Caco-2 (cell line): Measurements from ENCODE around the gene FMN1. TPM values are rescaled to one million over a fixed set of nuclear protein-coding genes. Genes with fewer than 3 reads are reported as not detected.

ENCODE experiments used
- BruUV-seq: library from RNA; stranded (reverse); fragments of 400-500 nt; replicated peaks from 2 replicates; lab custom pipeline; 2021; lab: Mats Ljungman, UMichigan
- CTCF ChIA-PET: fragments of 300-600 bp; sonication (Branson Sonifier 250); formaldehyde crosslinking; loops from one replicate; lab custom pipeline; 2022; ENCODE audit warnings: antibody characterized with exemption; lab: Charles Lee
- POLR2A ChIA-PET: fragments of 300-600 bp; sonication (Branson Sonifier 250); formaldehyde crosslinking; loops from one replicate; lab custom pipeline; 2022; ENCODE audit warnings: antibody characterized with exemption; lab: Charles Lee
- DNase-seq, 2 experiments: peaks; one replicate each; pipeline versions ENCODE4 v3.0.0 to v3.0.0-alpha.2; 2020 to 2022
- H3K27me3 ChIP-seq: replicated peaks from 2 replicates; pipeline ENCODE4 v1.6.0; 2011; ENCODE audit warnings: low read length; ENCODE audit not compliant: control insufficient read depth, insufficient read depth
- H3K36me3 ChIP-seq: 2 replicates; pipeline ENCODE4 v1.5.1; 2011; ENCODE audit warnings: low read length; ENCODE audit not compliant: control insufficient read depth, insufficient read depth
- H3K4me1 ChIP-seq: fragments of 250-450 bp; sonication (Bioruptor Pico); 2 replicates; pipeline ENCODE4 v1.5.1; 2020; ENCODE audit warnings: mild to moderate bottlenecking
- H3K4me3 ChIP-seq: 2 replicates; pipeline ENCODE4 v1.5.1; 2011; ENCODE audit warnings: low read depth, mild to moderate bottlenecking, control low read depth, low read length
- H3K9me3 ChIP-seq: fragments of 250-450 bp; sonication (Bioruptor Pico); 2 replicates; pipeline ENCODE4 v1.5.1; 2020; ENCODE audit warnings: mild to moderate bottlenecking, moderate library complexity
- H3K27ac Mint-ChIP-seq: one replicate; pipeline ENCODE4 v1.8.0; 2022; ENCODE audit warnings: mixed read lengths; ENCODE audit not compliant: unreplicated experiment
- H3K27me3 Mint-ChIP-seq: one replicate; pipeline ENCODE4 v1.8.0; 2022; ENCODE audit warnings: mixed read lengths; ENCODE audit not compliant: insufficient read depth, unreplicated experiment
- H3K36me3 Mint-ChIP-seq: one replicate; pipeline ENCODE4 v1.8.0; 2022; ENCODE audit warnings: mild to moderate bottlenecking, mixed read lengths; ENCODE audit not compliant: insufficient read depth, unreplicated experiment
- H3K4me1 Mint-ChIP-seq: one replicate; pipeline ENCODE4 v1.8.0; 2022; ENCODE audit warnings: low read depth, mixed read lengths; ENCODE audit not compliant: unreplicated experiment
- H3K4me3 Mint-ChIP-seq: one replicate; pipeline ENCODE4 v1.8.0; 2022; ENCODE audit warnings: mild to moderate bottlenecking, moderate library complexity, mixed read lengths; ENCODE audit not compliant: unreplicated experiment
- H3K9me3 Mint-ChIP-seq: one replicate; pipeline ENCODE4 v1.8.0; 2022; ENCODE audit warnings: mixed read lengths; ENCODE audit not compliant: unreplicated experiment
- intact Hi-C: fragments of 100-400 bp; cut with micrococcal nuclease; formaldehyde crosslinking; loops from one replicate; pipeline ENCODE4 v1.10.0; 2022; ENCODE audit not compliant: unreplicated experiment
- total RNA-seq: library from RNA; stranded (reverse); gene quantifications from 2 replicates; pipeline ENCODE4 v1.2.3, GENCODE V29; 2022
- TF ChIP-seq, protein P1 (sequence below), 2 experiments: fragments of 200-600 bp in 1 of 2; IDR thresholded peaks; 1 replicate in 1 of 2; 2 replicates in 1 of 2; pipeline versions ENCODE4 v1.5.1 to v1.8.0; 2011 to 2022; ENCODE audit warnings: antibody characterized with exemption in 1 of 2, control low read depth in 1 of 2, inconsistent platforms in 1 of 2, low read depth in 1 of 2, low read length in 1 of 2, mild to moderate bottlenecking in 1 of 2, moderate library complexity in 1 of 2; ENCODE audit not compliant: insufficient read depth in 1 of 2, severe bottlenecking in 1 of 2, unreplicated experiment in 1 of 2

Gene FMN1
- total RNA-seq, 1 experiment from 2014 or later = 1.6 TPM

DNA sequence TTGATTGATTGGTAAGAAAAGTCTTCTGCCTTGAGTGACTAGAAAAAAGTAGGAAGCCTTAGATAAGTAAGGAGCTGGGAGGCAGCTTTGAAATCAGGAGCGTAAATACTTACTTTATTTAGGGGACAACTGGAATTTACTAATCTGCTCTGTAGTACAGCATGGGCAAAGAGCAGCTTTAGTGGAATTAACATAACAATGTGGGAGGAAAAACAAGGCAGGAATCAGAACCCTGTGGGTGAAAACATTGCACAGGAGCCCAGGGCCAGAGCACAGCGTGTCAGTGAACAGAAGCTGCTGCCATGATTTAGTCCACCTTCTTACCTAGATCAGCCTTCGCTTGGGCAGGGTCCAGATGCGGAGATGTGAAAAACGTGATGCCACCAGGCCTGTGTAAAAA, 14.6 kb downstream of the FMN1 start:
- ChIA-PET CTCF (no interaction called here), POLR2A (interaction anchor here (0.5 to 0.6 kb wide), 2 partner anchors 15 to 352 kb away, joined by 4 to 7 read pairs; partner anchors contain the start of gene FMN1)
- Histone ChIP-seq H3K4me1 (no peaks in the 10 kb centered on the region), H3K36me3 (no peaks in the 10 kb centered on the region), H3K4me3 (no peak overlapping the region), H3K27me3 (no peaks in the 10 kb centered on the region), H3K9me3 (no peaks in the 10 kb centered on the region)
- TF ChIP-seq, protein P1, sequence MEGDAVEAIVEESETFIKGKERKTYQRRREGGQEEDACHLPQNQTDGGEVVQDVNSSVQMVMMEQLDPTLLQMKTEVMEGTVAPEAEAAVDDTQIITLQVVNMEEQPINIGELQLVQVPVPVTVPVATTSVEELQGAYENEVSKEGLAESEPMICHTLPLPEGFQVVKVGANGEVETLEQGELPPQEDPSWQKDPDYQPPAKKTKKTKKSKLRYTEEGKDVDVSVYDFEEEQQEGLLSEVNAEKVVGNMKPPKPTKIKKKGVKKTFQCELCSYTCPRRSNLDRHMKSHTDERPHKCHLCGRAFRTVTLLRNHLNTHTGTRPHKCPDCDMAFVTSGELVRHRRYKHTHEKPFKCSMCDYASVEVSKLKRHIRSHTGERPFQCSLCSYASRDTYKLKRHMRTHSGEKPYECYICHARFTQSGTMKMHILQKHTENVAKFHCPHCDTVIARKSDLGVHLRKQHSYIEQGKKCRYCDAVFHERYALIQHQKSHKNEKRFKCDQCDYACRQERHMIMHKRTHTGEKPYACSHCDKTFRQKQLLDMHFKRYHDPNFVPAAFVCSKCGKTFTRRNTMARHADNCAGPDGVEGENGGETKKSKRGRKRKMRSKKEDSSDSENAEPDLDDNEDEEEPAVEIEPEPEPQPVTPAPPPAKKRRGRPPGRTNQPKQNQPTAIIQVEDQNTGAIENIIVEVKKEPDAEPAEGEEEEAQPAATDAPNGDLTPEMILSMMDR (IDR thresholded peaks at IDR 0.05; ENCODE audit: insufficient read depth in 1 of 2, low read depth in 1 of 2, low read length in 1 of 2, severe bottlenecking in 1 of 2, unreplicated experiment in 1 of 2) = no peak
- intact Hi-C loops = no loop called here
- Mint-ChIP-seq H3K9me3 (no peaks in the 10 kb centered on the region), H3K27ac (no peak overlapping the region), H3K4me1 (no peaks in the 10 kb centered on the region), H3K27me3 (no peaks in the 10 kb centered on the region), H3K36me3 (no peaks in the 10 kb centered on the region), H3K4me3 (no peak overlapping the region)
- BruUV-seq = no TSS peak
- no peak for DNase-seq

DNA sequence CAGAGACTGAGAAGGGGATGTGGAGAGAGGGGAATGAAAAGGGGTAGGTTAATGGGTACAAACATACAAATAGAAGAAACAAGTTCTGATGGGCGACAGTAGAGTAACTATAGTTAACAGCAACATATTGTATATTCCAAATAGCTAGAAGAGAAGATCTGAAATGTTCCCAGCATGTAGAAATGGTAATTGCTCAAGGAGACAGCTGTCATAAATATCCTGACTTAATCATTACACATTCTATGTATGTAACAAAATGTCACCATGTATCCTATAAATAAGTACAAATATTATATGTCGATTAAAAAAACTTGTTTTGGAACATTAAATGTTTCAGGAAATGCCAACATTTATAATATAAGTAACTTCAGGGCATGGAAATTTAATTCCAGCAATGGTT, 23.3 kb downstream of the FMN1 start:
- Mint-ChIP-seq H3K36me3 (no peaks in the 10 kb centered on the region), H3K4me3 (no peak overlapping the region), H3K9me3 (no peaks in the 10 kb centered on the region), H3K27me3 (peaks cover 13% of the 10 kb centered on the region), H3K27ac (no peak overlapping the region), H3K4me1 (no peaks in the 10 kb centered on the region)
- TF ChIP-seq, protein P1 (IDR thresholded peaks at IDR 0.05; ENCODE audit: insufficient read depth in 1 of 2, low read depth in 1 of 2, low read length in 1 of 2, severe bottlenecking in 1 of 2, unreplicated experiment in 1 of 2) = no peak
- no peak for DNase-seq
- Histone ChIP-seq H3K4me1 (no peaks in the 10 kb centered on the region), H3K27me3 (no peaks in the 10 kb centered on the region), H3K9me3 (no peaks in the 10 kb centered on the region), H3K36me3 (no peaks in the 10 kb centered on the region), H3K4me3 (no peak overlapping the region)
- no TSS peak for BruUV-seq
- intact Hi-C loops = no loop called here
- POLR2A ChIA-PET = no interaction called here
- CTCF ChIA-PET = no interaction called here

DNA sequence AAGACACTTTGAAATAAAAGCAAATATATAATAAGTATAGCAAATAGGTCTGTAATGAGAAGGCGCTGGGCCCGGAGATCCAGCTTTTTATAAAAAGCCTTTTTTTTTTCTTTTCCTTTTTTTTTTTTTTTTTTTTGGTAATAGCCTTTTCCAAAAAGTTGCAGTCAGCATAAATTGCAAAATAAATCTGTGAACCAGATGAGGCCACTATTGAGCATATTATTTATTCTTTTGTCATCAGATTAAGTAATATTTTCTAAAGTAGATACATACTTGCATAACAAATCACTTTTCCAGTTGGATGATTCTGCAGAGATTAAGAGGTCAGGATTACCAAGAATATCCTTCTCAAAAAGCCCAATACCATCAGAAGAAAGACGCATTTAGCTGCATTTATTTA, 24.9 kb downstream of the FMN1 start:
- Histone ChIP-seq H3K9me3 (no peaks in the 10 kb centered on the region), H3K36me3 (no peaks in the 10 kb centered on the region), H3K4me1 (no peaks in the 10 kb centered on the region), H3K4me3 (no peak overlapping the region), H3K27me3 (no peaks in the 10 kb centered on the region)
- Mint-ChIP-seq H3K36me3 (no peaks in the 10 kb centered on the region), H3K27me3 (peaks cover 13% of the 10 kb centered on the region), H3K9me3 (no peaks in the 10 kb centered on the region), H3K4me3 (no peak overlapping the region), H3K4me1 (no peaks in the 10 kb centered on the region), H3K27ac (no peak overlapping the region)
- BruUV-seq = no TSS peak
- no peak for DNase-seq
- ChIA-PET CTCF (no interaction called here), POLR2A (no interaction called here)
- TF ChIP-seq, protein P1 (IDR thresholded peaks at IDR 0.05; ENCODE audit: insufficient read depth in 1 of 2, low read depth in 1 of 2, low read length in 1 of 2, severe bottlenecking in 1 of 2, unreplicated experiment in 1 of 2) = no peak
- intact Hi-C loops = no loop called here
